Measurements from ENCODE around the gene PLEKHA1.

PLEKHA1 gene

GRCh38 chr10:122421054-122421625, 46.6 kb downstream of the PLEKHA1 start:
- H3K4me2 ChIP-seq (ENCODE audit: low read length), result no peak overlapping the region
- no peaks in the 10 kb centered on the region for H4K20me1 ChIP-seq (ENCODE audit: insufficient read depth, low read length)
- TF ChIP-seq CTCF (IDR thresholded peaks at IDR 0.05; ENCODE audit: low read length) (no peak), EZH2 (IDR thresholded peaks at IDR 0.05; ENCODE audit: borderline replicate concordance, low read length) (no peak)

GRCh38 chr10:122421742-122422141, 47.2 kb downstream of the PLEKHA1 start:
- no peak overlapping the region for H2AFZ ChIP-seq (ENCODE audit: low read length)
- no peak overlapping the region for H3K27ac ChIP-seq (ENCODE audit: low read depth, low read length, poor library complexity, severe bottlenecking)
- H3K36me3 ChIP-seq (ENCODE audit: insufficient read depth, low read length), result no peaks in the 10 kb centered on the region
- H3K79me2 ChIP-seq (ENCODE audit: insufficient read depth, low read length), result no peaks in the 10 kb centered on the region
- no peak overlapping the region for H3K9ac ChIP-seq (ENCODE audit: low read length)
- no peaks in the 10 kb centered on the region for H3F3A ChIP-seq (ENCODE audit: insufficient read depth, low read length)
- no peaks in the 10 kb centered on the region for H3K9me3 ChIP-seq (ENCODE audit: low read length)
- H3K27me3 ChIP-seq (ENCODE audit: insufficient read depth, low read length), result no peaks in the 10 kb centered on the region
- H3K9me2 ChIP-seq (ENCODE audit: low read depth, low read length), result no peaks in the 10 kb centered on the region
- H3K4me2 ChIP-seq (ENCODE audit: low read length), result no peak overlapping the region
- no peaks in the 10 kb centered on the region for H3K4me1 ChIP-seq (ENCODE audit: insufficient read depth, low read length, severe bottlenecking)
- no peak overlapping the region for H3K4me3 ChIP-seq (ENCODE audit: low read depth, low read length, poor library complexity, severe bottlenecking)
- TF ChIP-seq EZH2 (IDR thresholded peaks at IDR 0.05; ENCODE audit: borderline replicate concordance, low read length) (no peak), CTCF (IDR thresholded peaks at IDR 0.05; ENCODE audit: low read length) (no peak)
- no peaks in the 10 kb centered on the region for H4K20me1 ChIP-seq (ENCODE audit: insufficient read depth, low read length)

More at GRCh38 chr10:122421054-122421625, 46.6 kb downstream of the PLEKHA1 start:
- Histone ChIP-seq H3K27me3 (ENCODE audit: insufficient read depth, low read length) (no peaks in the 10 kb centered on the region), H3K9me2 (ENCODE audit: low read depth, low read length) (no peaks in the 10 kb centered on the region), H3K27ac (ENCODE audit: low read depth, low read length, poor library complexity, severe bottlenecking) (no peak overlapping the region), H3K4me3 (ENCODE audit: low read depth, low read length, poor library complexity, severe bottlenecking) (no peak overlapping the region), H3K9ac (ENCODE audit: low read length) (no peak overlapping the region), H2AFZ (ENCODE audit: low read length) (no peak overlapping the region), H3K4me1 (ENCODE audit: insufficient read depth, low read length, severe bottlenecking) (no peaks in the 10 kb centered on the region), H3K36me3 (ENCODE audit: insufficient read depth, low read length) (no peaks in the 10 kb centered on the region), H3K79me2 (ENCODE audit: insufficient read depth, low read length) (no peaks in the 10 kb centered on the region), H3F3A (ENCODE audit: insufficient read depth, low read length) (no peaks in the 10 kb centered on the region), H3K9me3 (ENCODE audit: low read length) (no peaks in the 10 kb centered on the region)

- Histone ChIP-seq H3K9me3 (ENCODE audit: low read length) (no peaks in the 10 kb centered on the region), H3K4me3 (ENCODE audit: low read depth, low read length, poor library complexity, severe bottlenecking) (no peak overlapping the region), H2AFZ (ENCODE audit: low read length) (no peak overlapping the region), H3K79me2 (ENCODE audit: insufficient read depth, low read length) (no peaks in the 10 kb centered on the region), H3K27ac (ENCODE audit: low read depth, low read length, poor library complexity, severe bottlenecking) (no peak overlapping the region), H3K9me2 (ENCODE audit: low read depth, low read length) (no peaks in the 10 kb centered on the region), H3K4me2 (ENCODE audit: low read length) (no peak overlapping the region), H3K4me1 (ENCODE audit: insufficient read depth, low read length, severe bottlenecking) (no peaks in the 10 kb centered on the region), H3K27me3 (ENCODE audit: insufficient read depth, low read length) (no peaks in the 10 kb centered on the region), H3K9ac (ENCODE audit: low read length) (no peak overlapping the region), H3F3A (ENCODE audit: insufficient read depth, low read length) (no peaks in the 10 kb centered on the region), H3K36me3 (ENCODE audit: insufficient read depth, low read length) (no peaks in the 10 kb centered on the region), H4K20me1 (ENCODE audit: insufficient read depth, low read length) (no peaks in the 10 kb centered on the region)
- TF ChIP-seq EZH2 (IDR thresholded peaks at IDR 0.05; ENCODE audit: borderline replicate concordance, low read length) (no peak), CTCF (IDR thresholded peaks at IDR 0.05; ENCODE audit: low read length) (no peak)
Observed at GRCh38 chr10:122422266-122422989, 47.9 kb downstream of the PLEKHA1 start.

Data from OCI-LY1 (cell line).